ENCODE data around the gene SULT1A1.

Gene SULT1A1

GRCh38 chr16:28555561-28555960, 54.3 kb downstream of the SULT1A1 start:
- Histone ChIP-seq H3K9me3 (ENCODE audit: control insufficient read depth, insufficient read depth, low read length) (no peaks in the 10 kb centered on the region), H3K4me3 (ENCODE audit: low read length) (no peak overlapping the region), H3K27ac (ENCODE audit: low read length) (no peak overlapping the region), H3K27me3 (ENCODE audit: control insufficient read depth, insufficient read depth, low read length) (no peaks in the 10 kb centered on the region), H3K4me1 (ENCODE audit: control insufficient read depth, insufficient read depth, low read length) (no peaks in the 10 kb centered on the region), H3K36me3 (ENCODE audit: control insufficient read depth, insufficient read depth, low read length) (no peaks in the 10 kb centered on the region)
- DNase-seq (ENCODE audit: low read depth, low spot score): no peak
- no CpG with 5 or more reads among the region's 2 CpGs for WGBS (ENCODE audit: insufficient coverage, insufficient read length)

Data from iPS DF 6.9 (cell line).